ENCODE measurements around the gene MROH2A.

MROH2A gene

GRCh38 chr2:233754872-233755611, 23.1 kb upstream of the MROH2A start:
- no peaks in the 10 kb centered on the region for H3K9me3 ChIP-seq (ENCODE audit: insufficient read depth, low read depth, low read length)
- H3K4me3 ChIP-seq (ENCODE audit: low read length, poor library complexity, severe bottlenecking): no peak overlapping the region
- H3K36me3 ChIP-seq (ENCODE audit: insufficient read depth, low read length): no peaks in the 10 kb centered on the region
- H4K20me1 ChIP-seq (ENCODE audit: insufficient read depth, low read length, poor library complexity, severe bottlenecking): no peaks in the 10 kb centered on the region
- no peaks in the 10 kb centered on the region for H3K4me1 ChIP-seq (ENCODE audit: insufficient read depth, low read length, poor library complexity, severe bottlenecking)
- H3K9me2 ChIP-seq (replicated peaks; ENCODE audit: low read depth, low read length): no peaks in the 10 kb centered on the region
- no peaks in the 10 kb centered on the region for H3K79me2 ChIP-seq (ENCODE audit: insufficient read depth, low read length)
- H3K4me2 ChIP-seq (ENCODE audit: low read depth, low read length, poor library complexity, severe bottlenecking): no peak overlapping the region
- TF ChIP-seq CTCF (conservative IDR thresholded peaks at IDR 0.05; ENCODE audit: low read length) (no peak), EZH2phosphoT487 (IDR thresholded peaks at IDR 0.05; ENCODE audit: borderline replicate concordance) (no peak)
- H3K27me3 ChIP-seq (ENCODE audit: insufficient read depth, low read length, poor library complexity, severe bottlenecking): no peaks in the 10 kb centered on the region
- no peak overlapping the region for H3K9ac ChIP-seq (ENCODE audit: low read depth, low read length, poor library complexity, severe bottlenecking)
- no peak overlapping the region for H2AFZ ChIP-seq (ENCODE audit: low read length)
- no peaks in the 10 kb centered on the region for H3F3A ChIP-seq (ENCODE audit: low read depth)

GRCh38 chr2:233756429-233757081, 21.6 kb upstream of the MROH2A start:
- no peaks in the 10 kb centered on the region for H3K4me1 ChIP-seq (ENCODE audit: insufficient read depth, low read length, poor library complexity, severe bottlenecking)
- H3K9me3 ChIP-seq (ENCODE audit: insufficient read depth, low read depth, low read length): no peaks in the 10 kb centered on the region
- no peaks in the 10 kb centered on the region for H3K79me2 ChIP-seq (ENCODE audit: insufficient read depth, low read length)
- no peaks in the 10 kb centered on the region for H3K36me3 ChIP-seq (ENCODE audit: insufficient read depth, low read length)
- H3K9ac ChIP-seq (ENCODE audit: low read depth, low read length, poor library complexity, severe bottlenecking): no peak overlapping the region
- H3F3A ChIP-seq (ENCODE audit: low read depth): no peaks in the 10 kb centered on the region
- no peak for TF ChIP-seq EZH2phosphoT487 (IDR thresholded peaks at IDR 0.05; ENCODE audit: borderline replicate concordance)
- no peak for TF ChIP-seq CTCF (conservative IDR thresholded peaks at IDR 0.05; ENCODE audit: low read length)
- H2AFZ ChIP-seq (ENCODE audit: low read length): no peak overlapping the region
- H3K4me2 ChIP-seq (ENCODE audit: low read depth, low read length, poor library complexity, severe bottlenecking): no peak overlapping the region
- no peaks in the 10 kb centered on the region for H3K27me3 ChIP-seq (ENCODE audit: insufficient read depth, low read length, poor library complexity, severe bottlenecking)
- no peaks in the 10 kb centered on the region for H3K9me2 ChIP-seq (replicated peaks; ENCODE audit: low read depth, low read length)
- H4K20me1 ChIP-seq (ENCODE audit: insufficient read depth, low read length, poor library complexity, severe bottlenecking): no peaks in the 10 kb centered on the region
- H3K4me3 ChIP-seq (ENCODE audit: low read length, poor library complexity, severe bottlenecking): no peak overlapping the region

- H3K9ac ChIP-seq (ENCODE audit: low read depth, low read length, poor library complexity, severe bottlenecking): no peak overlapping the region
- no peak overlapping the region for H3K4me3 ChIP-seq (ENCODE audit: low read length, poor library complexity, severe bottlenecking)
- H3F3A ChIP-seq (ENCODE audit: low read depth): no peaks in the 10 kb centered on the region
- H3K27me3 ChIP-seq (ENCODE audit: insufficient read depth, low read length, poor library complexity, severe bottlenecking): no peaks in the 10 kb centered on the region
- no peaks in the 10 kb centered on the region for H4K20me1 ChIP-seq (ENCODE audit: insufficient read depth, low read length, poor library complexity, severe bottlenecking)
- H3K4me2 ChIP-seq (ENCODE audit: low read depth, low read length, poor library complexity, severe bottlenecking): no peak overlapping the region
- no peaks in the 10 kb centered on the region for H3K4me1 ChIP-seq (ENCODE audit: insufficient read depth, low read length, poor library complexity, severe bottlenecking)
- H3K9me3 ChIP-seq (ENCODE audit: insufficient read depth, low read depth, low read length): no peaks in the 10 kb centered on the region
- H3K36me3 ChIP-seq (ENCODE audit: insufficient read depth, low read length): no peaks in the 10 kb centered on the region
- H3K9me2 ChIP-seq (replicated peaks; ENCODE audit: low read depth, low read length): no peaks in the 10 kb centered on the region
- no peaks in the 10 kb centered on the region for H3K79me2 ChIP-seq (ENCODE audit: insufficient read depth, low read length)
- TF ChIP-seq CTCF (conservative IDR thresholded peaks at IDR 0.05; ENCODE audit: low read length) (no peak), EZH2phosphoT487 (IDR thresholded peaks at IDR 0.05; ENCODE audit: borderline replicate concordance) (no peak)
- H2AFZ ChIP-seq (ENCODE audit: low read length): no peak overlapping the region
Measured at GRCh38 chr2:233758141-233758540, 20.0 kb upstream of the MROH2A start.
